ENCODE data around the gene CHRNB1. TPM values are rescaled to one million over a fixed set of nuclear protein-coding genes. Genes with fewer than 3 reads are reported as not detected.
"Not testable (repeated sequence)": the region's sequence is repeated elsewhere in the genome, so short reads cannot be mapped to it uniquely, and the experiment has no call there.

The CHRNB1 gene
- total RNA-seq, 1 experiment from 2014 or later = 6.6 TPM

- Histone ChIP-seq H3K79me2 (ENCODE audit: low read length) (no peaks in the 10 kb centered on the region), H3K4me2 (ENCODE audit: low read depth, low read length, poor library complexity, severe bottlenecking) (no peak overlapping the region), H3K4me1 (ENCODE audit: low read length) (peaks cover 16% of the 10 kb centered on the region), H3K9me2 (replicated peaks; ENCODE audit: insufficient read depth, low read length) (no peaks in the 10 kb centered on the region), H3K36me3 (ENCODE audit: insufficient read depth, low read length) (no peaks in the 10 kb centered on the region), H2AFZ (ENCODE audit: low read length) (no peak overlapping the region), H3K27me3 (ENCODE audit: low read length) (no peaks in the 10 kb centered on the region), H3K9ac (ENCODE audit: low read length) (no peak overlapping the region), H3K27ac (ENCODE audit: low read length) (no peak overlapping the region), H3K4me3 (ENCODE audit: low read length) (no peak overlapping the region), H3K9me3 (ENCODE audit: low read length) (no peaks in the 10 kb centered on the region), H4K20me1 (ENCODE audit: insufficient read depth, low read depth, low read length) (no peaks in the 10 kb centered on the region)
- no peak for DNase-seq
Measured at GRCh38 chr17:7464081-7464480, 19.2 kb downstream of the CHRNB1 start.

DNA sequence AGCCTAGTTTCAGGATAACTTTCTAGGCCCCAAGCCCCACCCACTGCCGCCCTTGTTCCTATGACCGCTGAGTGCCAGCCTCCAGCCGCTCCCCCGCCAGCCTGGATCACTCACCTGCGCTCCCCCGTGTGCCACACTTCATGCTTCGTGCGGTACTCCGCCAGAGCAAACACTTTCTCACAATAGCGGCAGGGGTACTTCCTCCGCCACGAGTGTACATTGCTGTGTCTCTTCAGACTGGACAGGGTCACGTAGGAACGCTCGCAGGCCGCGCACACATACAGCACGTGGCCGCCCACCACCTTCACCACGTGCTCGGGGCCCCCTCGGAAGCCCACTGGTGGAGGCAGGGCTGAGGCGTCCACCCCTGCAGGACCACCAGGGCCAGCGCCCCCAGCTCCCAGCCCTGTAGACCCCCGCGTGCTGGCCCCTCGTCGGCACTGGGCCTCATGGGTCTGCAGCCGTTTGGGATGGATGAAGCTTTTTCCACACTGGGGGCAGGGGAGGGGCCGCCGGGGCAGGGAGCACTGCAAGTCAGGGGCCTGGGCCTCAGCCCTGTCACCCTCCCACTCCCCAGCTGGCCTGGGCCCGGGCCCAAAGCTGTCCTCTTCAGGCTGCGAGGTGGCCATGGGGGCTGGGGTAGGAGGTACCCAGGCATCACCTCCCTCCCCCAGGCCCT, 20.9 kb downstream of the CHRNB1 start:
- Histone ChIP-seq H3K27me3 (ENCODE audit: low read length) (no peaks in the 10 kb centered on the region), H3K4me3 (ENCODE audit: low read length) (no peak overlapping the region), H3K4me2 (ENCODE audit: low read depth, low read length, poor library complexity, severe bottlenecking) (no peak overlapping the region), H3K36me3 (ENCODE audit: insufficient read depth, low read length) (no peaks in the 10 kb centered on the region), H3K9me3 (ENCODE audit: low read length) (no peaks in the 10 kb centered on the region), H3K9ac (ENCODE audit: low read length) (no peak overlapping the region), H3K9me2 (replicated peaks; ENCODE audit: insufficient read depth, low read length) (no peaks in the 10 kb centered on the region), H3K27ac (ENCODE audit: low read length) (no peak overlapping the region), H2AFZ (ENCODE audit: low read length) (no peak overlapping the region), H3K79me2 (ENCODE audit: low read length) (no peaks in the 10 kb centered on the region), H4K20me1 (ENCODE audit: insufficient read depth, low read depth, low read length) (no peaks in the 10 kb centered on the region), H3K4me1 (ENCODE audit: low read length) (peaks cover 16% of the 10 kb centered on the region)
- DNase-seq = no peak

DNA sequence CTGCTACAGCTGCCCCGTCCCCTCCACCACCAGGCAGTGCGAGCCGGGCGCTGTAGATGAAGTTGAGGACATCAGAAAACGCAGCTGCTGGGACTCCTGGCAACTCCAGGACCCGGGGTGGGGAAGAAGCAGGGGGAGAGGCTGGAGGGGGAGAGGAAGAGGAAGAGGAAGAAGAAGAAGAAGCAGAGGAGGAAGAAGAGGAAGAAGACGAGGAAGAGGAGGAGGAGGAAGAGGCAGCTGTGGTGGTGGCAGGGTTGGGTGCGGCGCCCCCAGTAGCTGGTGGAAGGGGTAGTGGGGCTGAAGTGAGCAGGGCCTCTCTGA, 21.4 kb downstream of the CHRNB1 start:
- H3K79me2 ChIP-seq (ENCODE audit: low read length) = no peaks in the 10 kb centered on the region
- H2AFZ ChIP-seq (ENCODE audit: low read length) = no peak overlapping the region
- no peaks in the 10 kb centered on the region for H3K36me3 ChIP-seq (ENCODE audit: insufficient read depth, low read length)
- H3K9ac ChIP-seq (ENCODE audit: low read length) = no peak overlapping the region
- H3K27ac ChIP-seq (ENCODE audit: low read length) = no peak overlapping the region
- no peaks in the 10 kb centered on the region for H3K27me3 ChIP-seq (ENCODE audit: low read length)
- peaks cover 16% of the 10 kb centered on the region for H3K4me1 ChIP-seq (ENCODE audit: low read length)
- no peaks in the 10 kb centered on the region for H3K9me3 ChIP-seq (ENCODE audit: low read length)
- no peaks in the 10 kb centered on the region for H3K9me2 ChIP-seq (replicated peaks; ENCODE audit: insufficient read depth, low read length)
- H3K4me2 ChIP-seq (ENCODE audit: low read depth, low read length, poor library complexity, severe bottlenecking) = no peak overlapping the region
- DNase-seq = no peak
- H3K4me3 ChIP-seq (ENCODE audit: low read length) = no peak overlapping the region
- H4K20me1 ChIP-seq (ENCODE audit: insufficient read depth, low read depth, low read length) = no peaks in the 10 kb centered on the region

GRCh38 chr17:7466639-7467341, 21.9 kb downstream of the CHRNB1 start:
- Histone ChIP-seq H3K27me3 (ENCODE audit: low read length) (no peaks in the 10 kb centered on the region), H3K4me2 (ENCODE audit: low read depth, low read length, poor library complexity, severe bottlenecking) (peak overlapping the region; percentile 37), H3K79me2 (ENCODE audit: low read length) (no peaks in the 10 kb centered on the region), H2AFZ (ENCODE audit: low read length) (no peak overlapping the region), H3K36me3 (ENCODE audit: insufficient read depth, low read length) (no peaks in the 10 kb centered on the region), H4K20me1 (ENCODE audit: insufficient read depth, low read depth, low read length) (no peaks in the 10 kb centered on the region), H3K27ac (ENCODE audit: low read length) (peak overlapping the region; percentile 23; the same call in 1 of the 2 replicates), H3K9ac (ENCODE audit: low read length) (peak overlapping the region; percentile 22; the same call in 1 of the 2 replicates), H3K4me3 (ENCODE audit: low read length) (no peak overlapping the region), H3K9me2 (replicated peaks; ENCODE audit: insufficient read depth, low read length) (no peaks in the 10 kb centered on the region), H3K9me3 (ENCODE audit: low read length) (no peaks in the 10 kb centered on the region), H3K4me1 (ENCODE audit: low read length) (peaks cover 16% of the 10 kb centered on the region)
- no peak for DNase-seq

DNA sequence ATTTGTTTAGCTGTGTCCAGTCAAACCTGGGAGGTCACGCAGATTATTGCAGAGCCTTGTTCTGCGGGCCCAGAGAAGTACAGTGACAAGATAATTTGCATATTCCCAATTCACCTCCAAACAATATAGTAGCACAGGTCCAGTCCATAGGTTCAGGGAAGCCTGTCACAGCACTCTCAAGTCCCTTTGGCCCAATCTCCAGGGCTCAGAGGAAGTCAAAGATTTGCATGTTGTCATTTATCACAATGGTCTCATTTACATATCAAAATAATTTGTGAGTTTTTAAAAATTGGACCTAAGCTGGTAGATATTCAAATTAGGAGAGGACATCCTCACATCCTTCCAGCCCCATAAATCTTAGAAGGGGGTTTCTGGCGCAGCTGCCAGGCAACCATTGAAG, 22.6 kb downstream of the CHRNB1 start:
- no peak overlapping the region for H3K4me3 ChIP-seq (ENCODE audit: low read length)
- H3K79me2 ChIP-seq (ENCODE audit: low read length) = no peaks in the 10 kb centered on the region
- no peaks in the 10 kb centered on the region for H3K9me2 ChIP-seq (replicated peaks; ENCODE audit: insufficient read depth, low read length)
- H4K20me1 ChIP-seq (ENCODE audit: insufficient read depth, low read depth, low read length) = no peaks in the 10 kb centered on the region
- H3K9me3 ChIP-seq (ENCODE audit: low read length) = no peaks in the 10 kb centered on the region
- peak; percentile 68 for DNase-seq
- H3K36me3 ChIP-seq (ENCODE audit: insufficient read depth, low read length) = no peaks in the 10 kb centered on the region
- H2AFZ ChIP-seq (ENCODE audit: low read length) = no peak overlapping the region
- H3K4me2 ChIP-seq (ENCODE audit: low read depth, low read length, poor library complexity, severe bottlenecking) = peak overlapping the region; percentile 37
- H3K27me3 ChIP-seq (ENCODE audit: low read length) = no peaks in the 10 kb centered on the region
- peaks cover 16% of the 10 kb centered on the region for H3K4me1 ChIP-seq (ENCODE audit: low read length)
- peak overlapping the region; percentile 23; the same call in 1 of the 2 replicates for H3K27ac ChIP-seq (ENCODE audit: low read length)
- H3K9ac ChIP-seq (ENCODE audit: low read length) = peak overlapping the region; percentile 22; the same call in 1 of the 2 replicates

- Histone ChIP-seq H3K27ac (ENCODE audit: low read length) (no peak overlapping the region), H3K4me2 (ENCODE audit: low read depth, low read length, poor library complexity, severe bottlenecking) (no peak overlapping the region), H3K9me3 (ENCODE audit: low read length) (no peaks in the 10 kb centered on the region), H3K9ac (ENCODE audit: low read length) (no peak overlapping the region), H2AFZ (ENCODE audit: low read length) (no peak overlapping the region), H3K27me3 (ENCODE audit: low read length) (no peaks in the 10 kb centered on the region), H3K9me2 (replicated peaks; ENCODE audit: insufficient read depth, low read length) (no peaks in the 10 kb centered on the region), H3K36me3 (ENCODE audit: insufficient read depth, low read length) (no peaks in the 10 kb centered on the region), H3K4me3 (ENCODE audit: low read length) (no peak overlapping the region), H3K79me2 (ENCODE audit: low read length) (no peaks in the 10 kb centered on the region), H4K20me1 (ENCODE audit: insufficient read depth, low read depth, low read length) (no peaks in the 10 kb centered on the region), H3K4me1 (ENCODE audit: low read length) (peaks cover 16% of the 10 kb centered on the region)
- DNase-seq = no peak
Measured at GRCh38 chr17:7468290-7468689, 23.4 kb downstream of the CHRNB1 start.

DNA sequence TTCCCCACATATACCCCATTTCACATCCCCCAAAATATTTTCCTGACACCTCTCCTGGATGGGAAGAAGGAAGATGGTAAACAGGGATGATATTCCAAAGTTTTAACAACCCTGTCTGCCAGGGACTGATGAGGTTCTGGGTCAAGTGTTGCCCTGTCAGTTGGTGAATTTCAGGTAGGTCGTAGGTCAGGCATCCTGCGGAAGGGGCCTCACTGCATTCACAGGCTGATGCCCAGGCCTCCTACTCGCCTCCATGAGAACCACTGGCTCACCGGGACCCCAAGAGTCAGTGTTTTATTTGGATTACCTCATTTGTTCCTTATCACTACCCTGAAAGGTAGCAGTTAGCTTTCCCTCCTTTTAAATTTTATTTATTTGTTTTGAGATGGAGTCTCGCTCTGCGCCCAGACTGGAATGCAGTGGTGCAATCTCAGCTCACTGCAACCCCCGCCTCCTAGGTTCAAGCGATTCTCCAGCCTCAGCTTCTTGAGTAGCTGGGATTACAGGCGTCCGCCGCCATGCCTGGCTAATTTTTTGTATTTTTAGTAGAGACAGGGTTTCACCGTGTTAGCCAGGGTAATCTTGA, 24.0 kb downstream of the CHRNB1 start:
- Histone ChIP-seq H3K27me3 (ENCODE audit: low read length) (no peaks in the 10 kb centered on the region), H3K9me3 (ENCODE audit: low read length) (no peaks in the 10 kb centered on the region), H3K4me3 (ENCODE audit: low read length) (no peak overlapping the region), H3K79me2 (ENCODE audit: low read length) (no peaks in the 10 kb centered on the region), H3K27ac (ENCODE audit: low read length) (no peak overlapping the region), H2AFZ (ENCODE audit: low read length) (no peak overlapping the region), H3K4me2 (ENCODE audit: low read depth, low read length, poor library complexity, severe bottlenecking) (no peak overlapping the region), H3K9ac (ENCODE audit: low read length) (no peak overlapping the region), H3K36me3 (ENCODE audit: insufficient read depth, low read length) (no peaks in the 10 kb centered on the region), H3K9me2 (replicated peaks; ENCODE audit: insufficient read depth, low read length) (no peaks in the 10 kb centered on the region), H4K20me1 (ENCODE audit: insufficient read depth, low read depth, low read length) (no peaks in the 10 kb centered on the region), H3K4me1 (ENCODE audit: low read length) (peaks cover 16% of the 10 kb centered on the region)
- DNase-seq = no peak

- H3K4me1 ChIP-seq (ENCODE audit: low read length) = peaks cover 16% of the 10 kb centered on the region
- not testable (repeated sequence) for H4K20me1 ChIP-seq (ENCODE audit: insufficient read depth, low read depth, low read length); H3K9me2 ChIP-seq (replicated peaks; ENCODE audit: insufficient read depth, low read length); DNase-seq; H3K9ac ChIP-seq (ENCODE audit: low read length); H3K9me3 ChIP-seq (ENCODE audit: low read length); H3K79me2 ChIP-seq (ENCODE audit: low read length); H3K27me3 ChIP-seq (ENCODE audit: low read length); H3K27ac ChIP-seq (ENCODE audit: low read length); H2AFZ ChIP-seq (ENCODE audit: low read length); H3K4me2 ChIP-seq (ENCODE audit: low read depth, low read length, poor library complexity, severe bottlenecking); H3K36me3 ChIP-seq (ENCODE audit: insufficient read depth, low read length); H3K4me3 ChIP-seq (ENCODE audit: low read length)
Measured at GRCh38 chr17:7469843-7470242, 25.0 kb downstream of the CHRNB1 start.
